NCI-H2107 (cell line): ENCODE measurements around the gene CARMIL1.
"Not testable (repeated sequence)": the region's sequence is repeated elsewhere in the genome, so short reads cannot be mapped to it uniquely, and the experiment has no call there.

Experiments
- DNase-seq: peaks from one replicate; lab custom pipeline; 2025; lab: John Stamatoyannopoulos, UW

Gene CARMIL1

GRCh38 chr6:25277857-25278256 is 1.3 kb upstream of the CARMIL1 start:
- DNase-seq, result no peak

GRCh38 chr6:25278261-25278913 is 787 bp upstream of the CARMIL1 start:
- DNase-seq, result no peak

GRCh38 chr6:25279748-25280343 is 672 bp downstream of the CARMIL1 start:
- no peak for DNase-seq

- no peak for DNase-seq
Measured at GRCh38 chr6:25280344-25281074, 1.3 kb downstream of the CARMIL1 start.

DNA sequence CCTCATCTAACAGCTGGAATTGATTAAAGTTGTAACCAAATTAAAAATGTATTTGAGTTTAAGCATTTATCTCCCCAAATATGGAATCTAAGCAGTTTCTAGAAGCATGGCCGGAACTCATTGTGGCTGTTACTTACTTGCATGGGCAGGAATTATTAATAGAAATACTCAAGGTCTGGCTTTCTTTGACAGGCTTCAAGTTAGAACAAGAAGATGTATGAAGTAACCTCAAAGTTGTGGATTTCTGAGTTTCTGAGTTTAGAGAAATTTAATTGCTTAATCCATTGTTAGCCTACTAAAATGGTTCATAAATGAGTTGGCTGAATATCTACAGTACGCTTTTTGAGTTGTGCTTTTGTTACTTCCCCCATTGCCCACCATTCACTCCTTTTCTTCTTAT is 7.7 kb downstream of the CARMIL1 start:
- DNase-seq, result no peak

- no peak for DNase-seq
Measured at GRCh38 chr6:25287941-25288340, 8.8 kb downstream of the CARMIL1 start.

- no peak for DNase-seq
Measured at GRCh38 chr6:25288518-25288917, 9.3 kb downstream of the CARMIL1 start.

- no peak for DNase-seq
Measured at GRCh38 chr6:25290306-25291060, 11.3 kb downstream of the CARMIL1 start.

DNA sequence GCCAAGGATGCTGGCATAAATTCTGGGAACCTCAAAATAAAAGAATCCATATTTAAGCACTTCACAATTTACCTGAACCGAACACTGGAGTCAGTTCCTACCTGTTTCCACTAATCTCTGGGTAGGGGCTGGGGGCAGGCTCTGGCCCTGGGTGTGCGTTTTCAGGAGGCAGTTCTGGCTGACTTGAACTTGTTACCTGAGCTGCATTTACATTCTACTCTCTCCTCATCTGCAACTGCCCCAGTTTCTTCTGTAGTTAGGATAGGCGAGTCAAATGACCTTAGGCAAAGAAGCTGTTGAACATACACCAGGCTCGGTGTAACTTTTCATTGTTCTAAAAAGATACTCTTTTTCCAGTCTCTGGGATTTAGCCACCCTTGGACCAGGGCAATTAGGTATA is 13.2 kb downstream of the CARMIL1 start:
- no peak for DNase-seq

DNA sequence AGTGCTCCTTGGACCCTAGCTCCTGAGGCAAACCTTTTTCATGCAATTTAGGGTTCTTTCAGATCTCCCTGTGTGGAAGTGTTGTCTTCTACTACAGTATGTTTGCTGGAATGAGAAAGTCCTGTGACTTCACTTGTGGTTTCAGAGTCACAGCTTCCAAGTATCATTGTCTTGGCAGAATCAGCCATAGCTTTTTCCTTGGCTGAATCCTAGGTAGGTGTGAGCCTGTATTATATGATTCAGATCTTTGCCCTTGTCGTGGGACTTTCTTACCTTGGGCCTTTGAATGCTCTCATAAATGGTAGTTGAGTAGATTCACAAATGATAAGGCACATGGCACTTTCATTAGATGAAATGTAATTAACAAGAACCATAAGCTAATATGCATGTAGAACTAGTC is 16.5 kb downstream of the CARMIL1 start:
- DNase-seq, result no peak

GRCh38 chr6:25296217-25296905 is 17.2 kb downstream of the CARMIL1 start:
- no peak for DNase-seq

DNA sequence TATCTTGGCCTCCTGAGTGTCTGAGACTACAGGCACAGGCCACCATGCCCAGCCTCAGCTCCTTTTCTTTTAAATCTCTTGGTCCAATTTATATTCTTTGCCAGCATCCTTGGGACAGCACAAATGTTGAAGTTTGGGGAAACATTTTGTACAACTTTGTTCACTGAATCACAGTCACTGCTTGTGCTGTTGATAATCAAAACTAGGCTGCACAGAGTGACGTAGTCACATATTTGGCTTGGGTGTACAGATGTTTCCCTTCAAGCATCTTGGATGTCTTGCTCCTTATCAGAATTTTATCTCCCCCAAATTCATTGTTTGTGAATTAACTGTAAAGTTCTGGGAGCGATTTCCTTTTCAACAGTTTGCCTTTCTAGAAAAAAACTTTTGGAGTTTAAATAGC is 17.9 kb downstream of the CARMIL1 start:
- no peak for DNase-seq

DNA sequence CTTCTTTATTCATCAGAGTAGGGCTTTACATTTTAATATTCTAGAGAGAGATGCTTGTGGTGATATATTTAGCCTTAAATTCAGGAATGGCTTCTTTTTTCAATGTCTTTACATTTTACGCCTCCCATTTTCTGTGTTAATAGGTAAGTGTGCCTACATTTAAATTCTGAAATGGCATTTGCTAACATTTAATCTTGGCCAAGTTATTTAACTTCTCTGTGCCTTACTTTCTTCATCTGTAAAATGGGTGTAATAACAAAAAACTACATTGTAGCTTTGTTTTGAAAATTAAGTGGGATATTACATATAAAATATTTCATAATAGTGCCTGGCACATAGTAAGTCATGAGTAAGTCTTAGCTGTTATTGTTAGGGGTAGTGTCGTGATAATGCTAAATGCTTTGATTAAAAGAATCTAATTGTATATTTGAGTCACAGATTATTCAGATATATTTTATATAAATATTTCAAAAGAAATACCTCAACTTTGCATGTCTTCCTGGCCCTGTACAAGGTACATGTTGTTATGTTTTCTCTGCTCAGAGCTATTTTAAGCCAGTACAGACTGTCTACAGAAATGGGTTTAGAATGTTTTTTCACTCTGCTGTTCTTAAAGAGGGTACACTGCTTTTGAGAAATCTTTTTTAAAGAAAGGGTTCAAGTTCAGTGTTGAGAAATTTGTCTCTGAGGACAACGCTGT is 18.8 kb downstream of the CARMIL1 start:
- no peak for DNase-seq

DNA sequence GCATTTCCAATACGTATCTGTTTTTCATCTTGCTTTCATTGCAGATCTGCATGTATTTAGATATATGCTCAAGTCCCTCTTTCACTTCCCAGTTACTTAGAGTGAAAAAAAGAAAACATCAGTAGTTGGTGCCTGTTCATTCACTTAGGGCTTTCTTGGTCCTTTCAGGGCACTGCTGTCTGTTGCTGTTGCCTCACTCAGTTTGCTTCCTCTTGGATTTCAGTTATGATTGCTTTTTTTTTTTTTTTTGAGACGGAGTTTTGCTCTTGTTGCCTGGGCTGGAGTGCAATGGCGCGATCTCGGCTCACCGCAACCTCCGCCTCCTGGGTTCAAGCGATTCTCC is 19.3 kb downstream of the CARMIL1 start:
- not testable (repeated sequence) for DNase-seq

DNA sequence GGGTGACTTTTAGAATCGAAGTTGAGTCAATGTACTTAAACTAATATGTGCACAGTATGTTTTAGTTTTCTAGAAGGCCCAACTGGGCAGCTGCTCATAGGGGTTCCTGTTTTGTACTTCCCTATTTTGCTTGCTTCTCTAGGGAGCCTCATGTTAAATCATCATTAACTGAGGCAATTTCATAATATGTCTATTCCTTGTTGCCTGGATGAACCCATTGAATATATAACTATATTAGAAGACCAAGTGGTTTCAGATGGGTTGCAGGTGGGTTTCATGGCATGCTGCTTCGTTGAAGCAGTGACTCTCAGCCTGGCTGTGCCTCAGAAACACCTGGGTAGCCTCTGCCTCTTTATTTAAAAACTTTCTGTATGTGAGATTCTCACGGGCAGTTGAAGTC is 22.2 kb downstream of the CARMIL1 start:
- no peak for DNase-seq

- no peak for DNase-seq
Measured at GRCh38 chr6:25302151-25302550, 23.0 kb downstream of the CARMIL1 start.

GRCh38 chr6:25302677-25303128 is 23.5 kb downstream of the CARMIL1 start:
- DNase-seq, result no peak

DNA sequence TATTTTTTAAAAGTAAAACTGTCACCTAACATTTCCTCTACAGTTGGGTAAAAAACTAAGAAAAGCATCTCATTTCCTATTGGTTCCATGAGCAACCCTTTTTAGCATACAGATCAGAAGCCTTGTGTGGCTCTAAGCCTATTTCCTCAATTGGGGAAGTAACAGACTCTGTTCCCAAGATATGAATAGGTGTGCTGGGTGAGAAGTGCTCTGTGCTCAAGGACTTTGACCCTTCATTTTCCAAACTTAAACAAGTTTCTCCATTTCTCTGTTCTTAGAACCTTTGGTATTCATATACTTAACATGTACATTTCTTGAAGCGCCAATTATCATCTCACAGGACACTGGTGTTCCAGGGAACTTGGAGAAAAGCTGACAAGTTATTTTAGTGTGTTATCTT is 24.1 kb downstream of the CARMIL1 start:
- no peak for DNase-seq

DNA sequence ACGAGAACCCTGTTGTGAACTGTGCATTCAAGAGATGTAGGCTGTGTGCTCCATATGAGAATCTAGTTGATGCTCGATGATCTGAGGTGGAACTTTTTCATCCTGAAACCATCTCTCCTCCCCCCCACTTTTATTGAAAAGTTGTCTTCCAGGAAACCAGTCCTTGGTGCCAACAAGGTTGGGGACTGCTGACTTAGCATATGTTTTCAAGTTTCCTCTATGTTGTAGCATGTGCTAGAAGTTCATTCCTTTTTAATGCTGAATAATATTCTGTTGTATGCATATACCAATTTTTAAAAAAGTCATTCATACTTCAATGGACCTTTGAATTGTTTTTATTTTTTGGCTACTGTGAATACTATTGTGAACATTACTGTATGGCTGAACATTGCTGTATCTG is 27.2 kb downstream of the CARMIL1 start:
- no peak for DNase-seq

GRCh38 chr6:25307805-25308494 is 28.8 kb downstream of the CARMIL1 start:
- DNase-seq, result no peak

GRCh38 chr6:25309886-25310285 is 30.7 kb downstream of the CARMIL1 start:
- no peak for DNase-seq
